GM12873 (cell line): Measurements from ENCODE around the gene PTPRN2.

ENCODE experiments used
- TF ChIP-seq, protein P1 (sequence below): IDR thresholded peaks from 2 replicates; pipeline ENCODE4 v1.5.1; 2012; ENCODE audit warnings: low read depth, mild to moderate bottlenecking, moderate library complexity, low read length, control low read depth; ENCODE audit not compliant: insufficient read depth; ENCODE audit errors: missing control alignments

Gene PTPRN2

GRCh38 chr7:157862731-157863130 is 724.9 kb downstream of the PTPRN2 start:
- TF ChIP-seq, protein P1, sequence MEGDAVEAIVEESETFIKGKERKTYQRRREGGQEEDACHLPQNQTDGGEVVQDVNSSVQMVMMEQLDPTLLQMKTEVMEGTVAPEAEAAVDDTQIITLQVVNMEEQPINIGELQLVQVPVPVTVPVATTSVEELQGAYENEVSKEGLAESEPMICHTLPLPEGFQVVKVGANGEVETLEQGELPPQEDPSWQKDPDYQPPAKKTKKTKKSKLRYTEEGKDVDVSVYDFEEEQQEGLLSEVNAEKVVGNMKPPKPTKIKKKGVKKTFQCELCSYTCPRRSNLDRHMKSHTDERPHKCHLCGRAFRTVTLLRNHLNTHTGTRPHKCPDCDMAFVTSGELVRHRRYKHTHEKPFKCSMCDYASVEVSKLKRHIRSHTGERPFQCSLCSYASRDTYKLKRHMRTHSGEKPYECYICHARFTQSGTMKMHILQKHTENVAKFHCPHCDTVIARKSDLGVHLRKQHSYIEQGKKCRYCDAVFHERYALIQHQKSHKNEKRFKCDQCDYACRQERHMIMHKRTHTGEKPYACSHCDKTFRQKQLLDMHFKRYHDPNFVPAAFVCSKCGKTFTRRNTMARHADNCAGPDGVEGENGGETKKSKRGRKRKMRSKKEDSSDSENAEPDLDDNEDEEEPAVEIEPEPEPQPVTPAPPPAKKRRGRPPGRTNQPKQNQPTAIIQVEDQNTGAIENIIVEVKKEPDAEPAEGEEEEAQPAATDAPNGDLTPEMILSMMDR: no peak

GRCh38 chr7:157861551-157861950 is 726.1 kb downstream of the PTPRN2 start:
- TF ChIP-seq, protein P1: no peak

DNA sequence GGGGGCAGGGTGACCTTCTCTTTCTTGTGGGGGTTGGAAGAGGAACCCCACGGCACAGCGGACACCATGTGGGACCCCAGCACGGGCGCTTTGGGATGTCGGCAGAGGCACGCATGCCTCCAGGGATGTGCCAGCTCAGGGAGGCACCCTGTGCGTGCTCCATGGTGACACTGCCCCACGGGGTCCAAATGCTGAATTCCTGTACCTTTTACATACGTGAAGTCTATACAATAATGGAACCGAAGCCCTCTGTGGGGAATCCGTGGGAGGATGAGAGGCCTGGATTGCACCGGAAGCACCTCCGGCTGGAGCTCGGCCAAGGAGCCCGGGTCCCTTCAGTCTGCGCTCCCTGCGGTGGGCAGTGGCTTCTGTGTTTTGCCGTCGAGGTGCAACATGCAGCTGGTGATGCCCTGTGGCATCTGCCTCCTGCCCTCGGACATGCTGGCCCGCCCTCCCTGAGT is 726.6 kb downstream of the PTPRN2 start:
- TF ChIP-seq, protein P1: no peak

DNA sequence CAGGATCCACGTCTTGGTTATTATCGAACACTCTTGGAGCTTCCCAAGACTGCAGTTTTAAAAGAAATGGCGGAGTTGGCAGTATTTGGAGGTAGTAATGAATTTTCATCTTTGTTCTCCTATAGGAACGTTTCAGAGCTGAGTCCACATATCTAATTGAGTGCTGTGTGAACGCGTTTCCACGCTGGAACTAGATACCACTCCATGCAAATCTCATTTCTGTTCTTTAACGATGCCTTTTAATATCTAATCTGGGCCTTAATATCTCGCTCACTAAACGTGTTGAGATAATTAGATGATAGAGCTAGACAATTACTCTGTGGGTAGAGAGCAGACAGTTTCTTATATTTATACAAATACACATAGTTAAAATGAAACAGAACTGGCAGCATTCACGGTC is 727.2 kb downstream of the PTPRN2 start:
- TF ChIP-seq, protein P1: no peak

DNA sequence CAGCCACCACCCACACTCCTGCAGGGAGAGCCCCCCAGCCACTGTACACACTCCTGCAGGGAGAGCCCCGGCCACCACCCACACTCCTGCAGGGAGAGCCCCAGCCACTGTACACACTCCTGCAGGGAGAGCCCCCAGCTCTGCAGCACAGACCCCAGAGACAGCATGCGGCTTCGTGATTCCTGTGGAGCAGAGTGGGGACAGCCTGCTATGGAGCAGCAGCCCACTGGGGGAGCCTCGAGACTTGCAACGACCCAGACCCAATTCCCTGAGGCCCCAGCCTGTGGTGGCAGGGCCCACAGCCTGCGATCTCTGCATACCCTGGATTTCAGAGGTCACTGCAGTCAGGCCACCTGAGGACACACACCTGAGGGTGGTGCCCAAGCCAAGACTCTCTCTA is 727.7 kb downstream of the PTPRN2 start:
- TF ChIP-seq, protein P1: no peak

- TF ChIP-seq, protein P1: no peak
Observed at GRCh38 chr7:157857578-157858075, 730.0 kb downstream of the PTPRN2 start.

DNA sequence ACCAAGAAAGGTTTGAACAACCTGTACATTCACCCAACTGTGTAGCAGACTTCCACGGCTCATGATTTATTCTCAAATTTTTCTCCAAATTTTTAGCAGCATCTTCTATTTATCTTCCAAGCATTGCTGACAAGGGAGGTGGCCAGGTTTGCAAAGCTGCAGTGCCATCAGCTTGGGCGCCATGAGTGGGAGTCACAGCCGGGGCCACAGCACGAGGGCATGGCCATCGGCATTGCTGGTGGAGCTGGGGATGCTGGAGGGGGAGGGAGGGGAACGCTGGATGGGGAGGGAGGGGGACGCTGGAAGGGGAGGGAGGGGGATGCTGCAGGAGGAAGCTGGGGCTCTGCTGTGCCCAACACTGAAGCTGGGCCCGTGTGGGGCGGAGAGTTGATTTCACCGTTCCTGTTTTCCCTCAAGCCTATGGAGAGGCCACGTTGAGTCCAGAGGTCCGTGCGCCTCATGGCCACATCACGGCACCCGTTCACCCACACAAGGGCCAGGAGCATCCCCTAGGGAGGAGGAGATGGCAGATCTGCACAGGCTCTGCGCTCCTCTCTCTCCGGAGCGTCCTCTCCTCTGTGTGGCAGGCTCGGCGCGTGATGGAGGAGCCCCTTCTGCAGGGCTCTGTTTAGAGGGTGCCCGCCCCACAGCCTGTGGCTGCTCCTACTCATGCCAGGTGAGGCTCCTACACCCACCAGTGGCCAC is 730.6 kb downstream of the PTPRN2 start:
- TF ChIP-seq, protein P1: no peak
